Kidney epithelial cell (primary cell): ENCODE measurements around the gene LHPP. TPM values are rescaled to one million over a fixed set of nuclear protein-coding genes. Genes with fewer than 3 reads are reported as not detected.

Source experiments
- DNase-seq: peaks from one replicate; pipeline ENCODE4 v3.0.0-alpha.2; 2010; ENCODE audit warnings: low read depth
- H3K27me3 ChIP-seq: 2 replicates; pipeline ENCODE4 v1.6.0; 2011; ENCODE audit warnings: low read length; ENCODE audit not compliant: control insufficient read depth, insufficient read depth
- H3K36me3 ChIP-seq: 2 replicates; pipeline ENCODE4 v1.5.1; 2011; ENCODE audit warnings: low read length; ENCODE audit not compliant: control insufficient read depth, insufficient read depth
- H3K4me3 ChIP-seq: 2 replicates; pipeline ENCODE4 v1.5.1; 2011; ENCODE audit warnings: low read depth, mild to moderate bottlenecking, control low read depth, low read length
- CTCF ChIP-seq: IDR thresholded peaks from 2 replicates; pipeline ENCODE4 v1.5.1; 2011; ENCODE audit warnings: mild to moderate bottlenecking, moderate library complexity, low read length, control low read depth, inconsistent platforms; ENCODE audit not compliant: insufficient read depth, poor library complexity, severe bottlenecking
- total RNA-seq: library from RNA; depleted of rRNA; stranded (reverse); fragments of >200 nt; gene quantifications from 2 replicates; pipeline ENCODE4 v1.2.3, GENCODE V29; 2015

LHPP gene
- total RNA-seq, 1 donor from 2014 or later: 6.3 TPM

- Histone ChIP-seq H3K4me3 (no peak overlapping the region), H3K36me3 (no peaks in the 10 kb centered on the region), H3K27me3 (peaks cover 4% of the 10 kb centered on the region)
- no peak for TF ChIP-seq CTCF
- DNase-seq: no peak
Observed at GRCh38 chr10:124511205-124512039, 49.8 kb downstream of the LHPP start.

GRCh38 chr10:124512040-124512428 lies 50.4 kb downstream of the LHPP start:
- no peak for DNase-seq
- TF ChIP-seq CTCF: no peak
- Histone ChIP-seq H3K27me3 (peaks cover 4% of the 10 kb centered on the region), H3K4me3 (no peak overlapping the region), H3K36me3 (no peaks in the 10 kb centered on the region)

- TF ChIP-seq CTCF: no peak
- DNase-seq: no peak
- peaks cover 4% of the 10 kb centered on the region for H3K27me3 ChIP-seq
- H3K4me3 ChIP-seq: no peak overlapping the region
- no peaks in the 10 kb centered on the region for H3K36me3 ChIP-seq
Observed at GRCh38 chr10:124512600-124512999, 51.0 kb downstream of the LHPP start.

GRCh38 chr10:124515244-124515970 lies 53.8 kb downstream of the LHPP start:
- no peak for DNase-seq
- Histone ChIP-seq H3K4me3 (no peak overlapping the region), H3K27me3 (peaks cover 4% of the 10 kb centered on the region), H3K36me3 (no peaks in the 10 kb centered on the region)
- TF ChIP-seq CTCF: no peak

- TF ChIP-seq CTCF: no peak
- Histone ChIP-seq H3K27me3 (peaks cover 4% of the 10 kb centered on the region), H3K4me3 (no peak overlapping the region), H3K36me3 (no peaks in the 10 kb centered on the region)
- no peak for DNase-seq
Observed at GRCh38 chr10:124516181-124516580, 54.6 kb downstream of the LHPP start.
